Coronary artery (tissue), 2 donors: ENCODE measurements around the gene NCAPH2.

Source experiments
- DNase-seq: peaks from one replicate; pipeline ENCODE4 v3.0.0-alpha.2; 2017; ENCODE audit warnings: low spot score
- H3K27ac ChIP-seq, 2 donors: fragments of 200-600 bp; sonication (generic); one replicate each; pipeline ENCODE4 v1.5.1; 2016 to 2019
- H3K4me3 ChIP-seq: fragments of 200-600 bp; sonication (generic); 2 replicates; pipeline ENCODE4 v1.5.1; 2016; ENCODE audit warnings: mild to moderate bottlenecking, moderate library complexity
- CTCF ChIP-seq: fragments of 200-600 bp; sonication (generic); IDR thresholded peaks from one replicate; pipeline ENCODE4 v1.5.1; 2019; ENCODE audit warnings: antibody characterized with exemption

Gene NCAPH2

DNA sequence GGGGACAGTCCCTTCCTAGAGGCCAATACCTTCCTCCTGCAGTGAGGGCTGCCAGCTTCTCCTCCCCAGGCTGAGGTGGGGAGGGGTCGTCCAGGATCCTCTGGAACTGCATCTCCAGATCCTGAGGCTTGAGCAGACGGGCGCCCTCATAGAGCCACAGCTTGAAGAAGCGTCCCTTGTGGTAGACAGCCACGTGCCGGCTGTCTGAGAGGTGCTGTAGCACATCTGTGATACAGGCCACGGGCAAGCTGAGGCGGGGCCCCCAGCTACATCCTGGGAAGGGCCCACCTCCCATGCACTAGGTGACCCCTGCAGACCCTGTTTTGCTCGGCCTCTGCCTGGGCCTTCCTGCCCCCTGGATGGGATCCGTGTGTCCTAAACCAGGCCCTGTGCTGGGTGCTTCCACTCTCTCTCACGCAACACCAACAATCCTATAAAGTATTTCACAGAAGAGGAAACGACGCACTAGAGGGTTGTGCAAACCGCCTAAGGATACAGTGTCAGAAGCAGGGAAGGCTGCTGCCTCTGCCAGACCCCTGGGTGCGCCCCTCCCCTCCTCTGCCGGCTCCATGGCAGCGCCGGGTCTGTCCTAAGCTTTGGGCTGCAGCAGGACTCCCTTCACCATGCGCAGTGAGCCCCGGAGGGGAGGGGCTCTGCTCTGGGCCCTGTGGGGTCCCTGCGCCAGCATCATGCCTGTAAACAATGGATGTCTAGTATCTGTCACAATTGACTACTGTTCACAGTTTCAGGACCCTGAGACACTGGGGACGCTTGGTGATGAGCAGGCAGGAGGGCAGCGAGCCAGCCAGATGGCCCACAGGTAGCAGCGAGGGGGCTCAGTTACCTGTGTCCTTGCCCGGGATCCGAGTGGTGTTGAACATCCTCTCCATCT is 65.7 kb downstream of the NCAPH2 start:
- Histone ChIP-seq H3K4me3 (no peak overlapping the region), H3K27ac (no peak overlapping the region)
- DNase-seq: no peak
- no peak for TF ChIP-seq CTCF

DNA sequence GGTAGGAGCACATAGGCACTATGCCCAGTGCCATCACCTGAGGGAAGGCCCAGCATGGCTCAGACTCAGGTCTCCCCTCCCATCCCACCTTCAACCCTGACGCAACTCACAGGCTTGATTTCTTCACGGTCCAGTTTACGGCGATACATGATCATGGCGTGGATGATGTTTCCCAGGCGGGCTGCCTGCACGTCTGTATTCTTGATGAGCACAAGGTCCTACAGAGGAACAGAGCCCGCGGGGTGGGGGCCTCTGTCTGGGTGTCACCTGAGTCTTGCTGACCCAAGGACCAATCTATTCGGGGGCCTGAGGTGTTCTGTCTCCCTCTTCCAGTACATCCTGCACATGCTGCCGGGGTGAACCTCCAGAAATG is 66.3 kb downstream of the NCAPH2 start:
- H3K27ac ChIP-seq: no peak overlapping the region
- H3K4me3 ChIP-seq: no peak overlapping the region
- no peak for DNase-seq
- TF ChIP-seq CTCF: no peak
